ENCODE results near the gene MTMR12.

The MTMR12 gene

GRCh38 chr5:32312595-32313332 lies at the start of gene MTMR12:
MTMR12 (minus strand) TSS chr5:32312939; CDS start chr5:32312838, 101 bp downstream.
- DNase-seq, result peak; percentile 99 to 100

- no peak for DNase-seq
These were observed 49.8 kb upstream of the MTMR12 start for GRCh38 chr5:32362527-32362926.

GRCh38 chr5:32360906-32361305 lies 48.2 kb upstream of the MTMR12 start:
- no peak for DNase-seq

GRCh38 chr5:32358611-32359010 lies 45.9 kb upstream of the MTMR12 start:
- DNase-seq, result no peak

GRCh38 chr5:32357658-32358057 lies 44.9 kb upstream of the MTMR12 start:
- DNase-seq, result no peak

GRCh38 chr5:32355686-32356085 lies 42.9 kb upstream of the MTMR12 start:
- no peak for DNase-seq

GRCh38 chr5:32353420-32353819 lies 40.7 kb upstream of the MTMR12 start:
- DNase-seq, result no peak

GRCh38 chr5:32352685-32353084 lies 39.9 kb upstream of the MTMR12 start:
- DNase-seq, result no peak

GRCh38 chr5:32346869-32347268 lies 34.1 kb upstream of the MTMR12 start:
- no peak for DNase-seq

GRCh38 chr5:32343058-32343672 lies 30.4 kb upstream of the MTMR12 start:
- no peak for DNase-seq

- no peak for DNase-seq
These were observed 29.9 kb upstream of the MTMR12 start for GRCh38 chr5:32342656-32343055.

- DNase-seq, result no peak
These were observed 27.1 kb upstream of the MTMR12 start for GRCh38 chr5:32339878-32340277.

GRCh38 chr5:32339198-32339597 lies 26.5 kb upstream of the MTMR12 start:
- peak in 1 of 2 experiments; percentile 53 for DNase-seq

GRCh38 chr5:32332966-32333365 lies 20.2 kb upstream of the MTMR12 start:
- DNase-seq, result no peak

GRCh38 chr5:32332361-32332760 lies 19.6 kb upstream of the MTMR12 start:
- DNase-seq, result no peak

- DNase-seq, result no peak
These were observed 19.2 kb upstream of the MTMR12 start for GRCh38 chr5:32331935-32332274.

GRCh38 chr5:32331217-32331934 lies 18.6 kb upstream of the MTMR12 start:
- DNase-seq, result no peak

GRCh38 chr5:32330126-32330971 lies 17.6 kb upstream of the MTMR12 start:
- no peak for DNase-seq

GRCh38 chr5:32329395-32329834 lies 16.7 kb upstream of the MTMR12 start:
- peak; percentile 27 to 64 for DNase-seq

- no peak for DNase-seq
These were observed 13.6 kb upstream of the MTMR12 start for GRCh38 chr5:32326216-32326772.

- DNase-seq, result no peak
These were observed 12.9 kb upstream of the MTMR12 start for GRCh38 chr5:32325616-32326015.

GRCh38 chr5:32325062-32325461 lies 12.3 kb upstream of the MTMR12 start:
- no peak for DNase-seq

GRCh38 chr5:32323741-32324140 lies 11.0 kb upstream of the MTMR12 start:
- DNase-seq, result no peak
